Hepatocyte (in vitro differentiated cells): ENCODE results near the gene ACACB. TPM values are rescaled to one million over a fixed set of nuclear protein-coding genes. Genes with fewer than 3 reads are reported as not detected.

Experiments used
- DNase-seq: peaks from one replicate; pipeline ENCODE4 v3.0.0-alpha.2; 2016; ENCODE audit warnings: low spot score
- H2AFZ ChIP-seq: fragments of 200-600 bp; sonication (generic); 2 replicates; pipeline ENCODE4 v1.6.0; 2016; ENCODE audit warnings: antibody characterized with exemption, mild to moderate bottlenecking
- H3K27ac ChIP-seq: fragments of 200-600 bp; sonication (generic); 2 replicates; pipeline ENCODE4 v1.5.1; 2016; ENCODE audit warnings: mild to moderate bottlenecking
- H3K27me3 ChIP-seq: fragments of 200-600 bp; sonication (generic); 2 replicates; pipeline ENCODE4 v1.6.1; 2016
- H3K36me3 ChIP-seq: fragments of 200-600 bp; sonication (generic); replicated peaks from 2 replicates; pipeline ENCODE4 v1.5.1; 2016; ENCODE audit warnings: low read depth; ENCODE audit not compliant: insufficient read depth
- H3K4me1 ChIP-seq: fragments of 200-600 bp; sonication (generic); 2 replicates; pipeline ENCODE4 v1.5.1; 2016; ENCODE audit warnings: mild to moderate bottlenecking, moderate library complexity; ENCODE audit not compliant: insufficient read depth
- H3K4me2 ChIP-seq: fragments of 200-600 bp; sonication (generic); 2 replicates; pipeline ENCODE4 v1.6.0; 2016
- H3K4me3 ChIP-seq: fragments of 200-600 bp; sonication (generic); 2 replicates; pipeline ENCODE4 v1.5.1; 2016; ENCODE audit warnings: mild to moderate bottlenecking
- H3K79me2 ChIP-seq: fragments of 200-600 bp; sonication (generic); 2 replicates; pipeline ENCODE4 v1.6.0; 2017; ENCODE audit warnings: mild to moderate bottlenecking
- H3K9me2 ChIP-seq: fragments of 200-600 bp; sonication (generic); replicated peaks from 2 replicates; pipeline ENCODE4 v1.6.0; 2017; ENCODE audit warnings: mild to moderate bottlenecking; ENCODE audit not compliant: insufficient read depth
- H3K9me3 ChIP-seq: fragments of 200-600 bp; sonication (generic); 2 replicates; pipeline ENCODE4 v1.5.1; 2016; ENCODE audit warnings: low read depth, mild to moderate bottlenecking
- H4K20me1 ChIP-seq: fragments of 200-600 bp; sonication (generic); 2 replicates; pipeline ENCODE4 v1.6.0; 2016; ENCODE audit warnings: mild to moderate bottlenecking; ENCODE audit not compliant: insufficient read depth, poor library complexity, severe bottlenecking
- EZH2 ChIP-seq: fragments of 200-600 bp; sonication (generic); IDR thresholded peaks from 2 replicates; pipeline ENCODE4 v1.6.1; 2016; ENCODE audit warnings: antibody characterized with exemption, mild to moderate bottlenecking, borderline replicate concordance
- EZH2phosphoT487 ChIP-seq: fragments of 200-600 bp; sonication (generic); IDR thresholded peaks from one replicate; pipeline ENCODE4 v1.6.1; 2018; ENCODE audit warnings: antibody characterized with exemption, mild to moderate bottlenecking, low read depth, moderate library complexity; ENCODE audit not compliant: unreplicated experiment, severe bottlenecking
- WGBS: methylation state at CpG from one replicate; pipeline ENCODE4 v1.1.6; 2016; ENCODE audit warnings: low lambda C conversion rate; ENCODE audit errors: missing lambda C conversion rate; 5-methylcytosine and 5-hydroxymethylcytosine counted together
- polyA plus RNA-seq: library from polyadenylated mRNA; unstranded; fragments of >200 nt; fragmentation: Nextera tagmentation; extraction: Ambion mirVana; gene quantifications from 2 replicates; pipeline ENCODE4 v1.2.1, GENCODE V29; 2016
- total RNA-seq: library from RNA; depleted of rRNA; stranded (reverse); fragments of >200 nt; gene quantifications from 2 replicates; pipeline ENCODE4 v1.2.3, GENCODE V29; 2014
- TF ChIP-seq, protein P1 (sequence below): fragments of 200-600 bp; sonication (generic); IDR thresholded peaks from 2 replicates; pipeline ENCODE4 v1.5.1; 2016; ENCODE audit warnings: antibody characterized with exemption, mild to moderate bottlenecking; ENCODE audit not compliant: poor library complexity

The ACACB gene
- total and polyA plus RNA-seq, 2 experiments from 2014 or later, result 3.9 to 9.3 TPM

DNA sequence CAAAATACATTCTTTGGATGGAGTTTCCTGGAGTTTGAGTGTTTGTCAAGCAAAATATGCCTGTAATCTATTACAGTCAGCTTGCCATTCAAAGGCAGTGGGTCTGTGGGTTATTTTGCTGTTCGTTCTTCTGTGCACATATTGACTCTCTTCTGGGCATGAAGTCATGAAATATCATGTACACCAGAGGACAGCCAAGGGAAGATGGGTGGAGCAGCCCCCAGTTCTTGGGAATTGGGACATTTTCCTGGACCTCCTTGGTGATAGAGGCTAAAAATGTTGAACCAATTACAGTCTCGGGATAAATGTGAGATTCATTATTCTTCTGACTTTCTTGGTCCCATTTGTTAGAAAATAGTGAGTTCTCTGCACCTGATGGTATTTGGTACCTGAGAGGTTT lies 103.6 kb downstream of the ACACB start:
- H3K79me2 ChIP-seq, result no peaks in the 10 kb centered on the region

DNA sequence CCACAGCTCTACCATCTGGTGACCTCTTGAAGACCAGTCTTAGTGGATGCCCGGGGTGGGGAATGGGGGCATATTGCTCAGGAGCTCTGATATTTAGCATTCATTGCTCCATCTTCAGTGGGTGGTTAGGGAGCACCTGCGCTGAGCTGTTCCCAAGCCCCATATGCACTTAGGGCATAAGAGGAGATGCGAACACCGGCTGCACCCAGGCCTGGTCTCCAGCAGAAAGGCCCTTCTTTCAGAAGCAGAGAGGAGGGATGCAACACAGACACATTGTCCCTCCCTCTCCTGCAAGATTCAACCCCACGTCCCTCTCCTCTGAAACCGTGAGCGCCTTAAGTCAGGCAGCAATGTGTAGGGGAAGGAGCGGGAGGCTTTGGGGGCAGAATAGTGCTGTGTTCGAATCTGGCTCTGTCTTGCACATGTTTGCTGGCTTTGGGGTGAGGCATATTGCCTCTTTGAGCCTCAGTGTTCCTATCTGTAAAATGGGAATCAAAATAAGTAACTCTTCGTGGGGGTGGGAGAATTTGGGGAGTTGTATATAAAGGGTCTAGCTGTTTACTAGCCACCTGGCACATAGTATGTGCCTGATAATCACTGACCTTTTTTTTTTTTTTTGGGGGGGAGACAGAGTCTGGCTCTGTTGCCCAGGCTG lies 105.0 kb downstream of the ACACB start:
- no peaks in the 10 kb centered on the region for H4K20me1 ChIP-seq
- H3K36me3 ChIP-seq, result no peaks in the 10 kb centered on the region
- no peaks in the 10 kb centered on the region for H3K9me3 ChIP-seq
- H3K4me1 ChIP-seq, result no peaks in the 10 kb centered on the region
- WGBS, result 97% methylated on average over 10 of the region's 10 CpGs
- no peaks in the 10 kb centered on the region for H3K9me2 ChIP-seq
- H3K4me2 ChIP-seq, result no peak overlapping the region
- H2AFZ ChIP-seq, result no peak overlapping the region
- no peak for TF ChIP-seq EZH2phosphoT487
- no peaks in the 10 kb centered on the region for H3K27me3 ChIP-seq
- H3K4me3 ChIP-seq, result no peak overlapping the region
- no peak overlapping the region for H3K27ac ChIP-seq
- H3K79me2 ChIP-seq, result no peaks in the 10 kb centered on the region
- DNase-seq, result no peak

More for the DNA sequence above, 103.6 kb downstream of the ACACB start:
- no peak for DNase-seq
- no peak overlapping the region for H3K4me3 ChIP-seq
- H3K4me2 ChIP-seq, result no peak overlapping the region
- no peaks in the 10 kb centered on the region for H4K20me1 ChIP-seq
- H3K4me1 ChIP-seq, result no peaks in the 10 kb centered on the region
- H3K9me3 ChIP-seq, result no peaks in the 10 kb centered on the region
- H3K27ac ChIP-seq, result no peak overlapping the region
- no peaks in the 10 kb centered on the region for H3K9me2 ChIP-seq
- no peaks in the 10 kb centered on the region for H3K36me3 ChIP-seq
- H2AFZ ChIP-seq, result no peak overlapping the region
- no peaks in the 10 kb centered on the region for H3K27me3 ChIP-seq
- TF ChIP-seq, protein P1, sequence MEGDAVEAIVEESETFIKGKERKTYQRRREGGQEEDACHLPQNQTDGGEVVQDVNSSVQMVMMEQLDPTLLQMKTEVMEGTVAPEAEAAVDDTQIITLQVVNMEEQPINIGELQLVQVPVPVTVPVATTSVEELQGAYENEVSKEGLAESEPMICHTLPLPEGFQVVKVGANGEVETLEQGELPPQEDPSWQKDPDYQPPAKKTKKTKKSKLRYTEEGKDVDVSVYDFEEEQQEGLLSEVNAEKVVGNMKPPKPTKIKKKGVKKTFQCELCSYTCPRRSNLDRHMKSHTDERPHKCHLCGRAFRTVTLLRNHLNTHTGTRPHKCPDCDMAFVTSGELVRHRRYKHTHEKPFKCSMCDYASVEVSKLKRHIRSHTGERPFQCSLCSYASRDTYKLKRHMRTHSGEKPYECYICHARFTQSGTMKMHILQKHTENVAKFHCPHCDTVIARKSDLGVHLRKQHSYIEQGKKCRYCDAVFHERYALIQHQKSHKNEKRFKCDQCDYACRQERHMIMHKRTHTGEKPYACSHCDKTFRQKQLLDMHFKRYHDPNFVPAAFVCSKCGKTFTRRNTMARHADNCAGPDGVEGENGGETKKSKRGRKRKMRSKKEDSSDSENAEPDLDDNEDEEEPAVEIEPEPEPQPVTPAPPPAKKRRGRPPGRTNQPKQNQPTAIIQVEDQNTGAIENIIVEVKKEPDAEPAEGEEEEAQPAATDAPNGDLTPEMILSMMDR, result no peak
- TF ChIP-seq EZH2, result no peak
- TF ChIP-seq EZH2phosphoT487, result no peak
- WGBS, result 93% methylated on average over 2 of the region's 2 CpGs

DNA sequence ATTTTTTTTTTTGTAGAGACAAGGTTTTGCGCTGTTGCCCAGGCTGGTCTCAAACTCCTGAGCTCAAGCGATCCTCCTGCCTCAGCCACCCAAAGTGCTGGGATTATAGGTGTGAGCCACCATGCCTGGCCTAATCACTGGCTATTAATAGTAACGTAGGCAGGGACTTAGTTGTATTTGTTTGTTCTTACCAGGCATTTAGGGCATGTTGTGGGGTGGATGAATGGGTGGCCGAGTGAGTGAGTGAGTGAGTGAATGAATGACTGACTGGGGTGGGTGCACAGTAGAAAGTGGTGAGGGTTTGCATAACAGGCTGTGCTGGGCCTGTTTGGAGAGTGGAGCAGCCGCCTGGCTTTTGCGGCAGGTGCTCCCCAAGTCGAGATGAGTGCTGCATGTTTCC lies 105.7 kb downstream of the ACACB start:
- Histone ChIP-seq H3K36me3 (no peaks in the 10 kb centered on the region), H3K27me3 (no peaks in the 10 kb centered on the region)
- WGBS, result 88% methylated on average over 7 of the region's 7 CpGs

DNA sequence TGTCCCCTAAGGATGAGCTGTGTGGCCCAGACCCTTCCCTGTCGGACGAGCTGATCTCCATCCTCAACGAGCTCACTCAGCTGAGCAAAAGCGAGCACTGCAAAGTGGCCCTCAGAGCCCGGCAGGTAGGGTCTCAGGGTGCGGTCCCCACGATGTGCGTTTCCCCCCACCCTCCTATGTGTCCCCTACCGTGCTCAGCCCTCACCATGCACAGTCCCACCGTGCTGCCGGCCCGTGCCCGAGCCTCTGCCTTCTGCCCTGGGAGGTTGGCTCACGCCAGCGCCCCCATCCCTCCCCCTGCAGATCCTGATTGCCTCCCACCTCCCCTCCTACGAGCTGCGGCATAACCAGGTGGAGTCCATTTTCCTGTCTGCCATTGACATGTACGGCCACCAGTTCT lies 106.1 kb downstream of the ACACB start:
- no peaks in the 10 kb centered on the region for H3K9me2 ChIP-seq
- H3K27me3 ChIP-seq, result no peaks in the 10 kb centered on the region
- no peak overlapping the region for H3K4me2 ChIP-seq
- H3K9me3 ChIP-seq, result no peaks in the 10 kb centered on the region
- no peak overlapping the region for H3K4me3 ChIP-seq
- H4K20me1 ChIP-seq, result no peaks in the 10 kb centered on the region
- no peak overlapping the region for H3K27ac ChIP-seq
- no peak for TF ChIP-seq EZH2
- 92% methylated on average over 14 of the region's 18 CpGs for WGBS
- H3K4me1 ChIP-seq, result no peaks in the 10 kb centered on the region
- no peak for DNase-seq
- no peaks in the 10 kb centered on the region for H3K79me2 ChIP-seq
- H3K36me3 ChIP-seq, result no peaks in the 10 kb centered on the region
- H2AFZ ChIP-seq, result no peak overlapping the region

More for the DNA sequence above, 105.7 kb downstream of the ACACB start:
- no peaks in the 10 kb centered on the region for H3K79me2 ChIP-seq
- H3K9me3 ChIP-seq, result no peaks in the 10 kb centered on the region
- no peak overlapping the region for H3K4me3 ChIP-seq
- no peak overlapping the region for H2AFZ ChIP-seq
- no peaks in the 10 kb centered on the region for H3K9me2 ChIP-seq
- no peak overlapping the region for H3K4me2 ChIP-seq
- no peaks in the 10 kb centered on the region for H4K20me1 ChIP-seq
- TF ChIP-seq EZH2phosphoT487, result no peak
- no peak overlapping the region for H3K27ac ChIP-seq
- DNase-seq, result no peak
- H3K4me1 ChIP-seq, result no peaks in the 10 kb centered on the region

DNA sequence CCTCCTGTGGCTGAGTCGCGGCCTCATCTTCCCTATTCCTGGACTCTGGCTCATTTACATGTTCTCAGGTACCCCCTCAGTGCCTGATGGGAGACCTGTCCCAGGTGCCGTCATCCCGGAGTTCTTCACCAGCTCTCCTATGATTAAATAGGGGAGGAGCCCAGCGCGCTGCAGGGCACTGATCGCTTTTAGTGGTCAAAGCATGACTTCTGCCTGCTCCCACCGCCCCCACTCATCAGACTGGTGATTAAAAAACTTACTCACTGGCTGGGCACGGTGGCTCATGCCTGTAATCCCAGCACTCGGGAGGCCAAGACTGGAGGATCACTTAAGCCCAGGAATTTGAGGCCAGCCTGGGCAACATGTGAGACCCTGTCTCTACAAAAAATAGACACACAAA lies 106.8 kb downstream of the ACACB start:
- Histone ChIP-seq H3K4me2 (no peak overlapping the region), H3K9me2 (no peaks in the 10 kb centered on the region), H3K27ac (no peak overlapping the region), H2AFZ (no peak overlapping the region), H3K9me3 (no peaks in the 10 kb centered on the region), H3K4me3 (no peak overlapping the region), H3K4me1 (no peaks in the 10 kb centered on the region), H3K36me3 (no peaks in the 10 kb centered on the region), H3K27me3 (no peaks in the 10 kb centered on the region), H3K79me2 (no peaks in the 10 kb centered on the region), H4K20me1 (no peaks in the 10 kb centered on the region)
- 90% methylated on average over 10 of the region's 10 CpGs for WGBS
- TF ChIP-seq EZH2phosphoT487 (no peak), EZH2 (no peak)
- TF ChIP-seq, protein P1, result no peak
- DNase-seq, result no peak
